Heart left ventricle (tissue), 13 donors: ENCODE data around the gene KDM2A.

Source experiments
- POLR2A ChIP-seq, 2 donors: fragments of 450-650 bp; IDR thresholded peaks; one replicate each; pipeline ENCODE4 v1.6.1; 2017; ENCODE audit warnings: antibody characterized with exemption in 2 of 2, mild to moderate bottlenecking in 2 of 2, moderate library complexity in 2 of 2
- TF ChIP-seq, protein P1 (sequence below), 12 donors: fragments of 200-600 bp; sonication (generic) in 4 of 12; IDR thresholded peaks; one replicate each; pipeline versions ENCODE4 v1.5.0 to v1.8.0; 2018 to 2022; ENCODE audit warnings: antibody characterized with exemption in 12 of 12, mild to moderate bottlenecking in 5 of 12
- donor health status: ischemic (EF 13 %, LVEDD 7.1; RV severe dilation, severe dysfunction).
- donor health status: DM: no; HTN: yes; CAD: no.
- donor health status: DM: no; HTN: no; CAD: no.
- donor health status: ischemic (EF 25% LVEDD 6.9; RV normal size, moderate dysfunction).
- donor health status: ischemic (EF 25% LVEDD 5.7; RV mildly dilated, moderate dysfunction).
- donor health status: ischemic (EF 35%, LVEDD 5.7; RV mildly dilated, moderate dysfunction).
- donor health status: nonischemic (EF 11% LVEDD 7.7; RV severe dilation, severe dysfunction).
- donor health status: DM: yes; HTN: yes; CAD: no.
- donor health status: PGD.
- donor health status: ischemic (EF 29% LVEDD 5.4; RV normal size, mild dysfunction).
- donor health status: nonischemic (EF 23%, LVEDD 6.1; RV moderate dilation, normal function).

DNA sequence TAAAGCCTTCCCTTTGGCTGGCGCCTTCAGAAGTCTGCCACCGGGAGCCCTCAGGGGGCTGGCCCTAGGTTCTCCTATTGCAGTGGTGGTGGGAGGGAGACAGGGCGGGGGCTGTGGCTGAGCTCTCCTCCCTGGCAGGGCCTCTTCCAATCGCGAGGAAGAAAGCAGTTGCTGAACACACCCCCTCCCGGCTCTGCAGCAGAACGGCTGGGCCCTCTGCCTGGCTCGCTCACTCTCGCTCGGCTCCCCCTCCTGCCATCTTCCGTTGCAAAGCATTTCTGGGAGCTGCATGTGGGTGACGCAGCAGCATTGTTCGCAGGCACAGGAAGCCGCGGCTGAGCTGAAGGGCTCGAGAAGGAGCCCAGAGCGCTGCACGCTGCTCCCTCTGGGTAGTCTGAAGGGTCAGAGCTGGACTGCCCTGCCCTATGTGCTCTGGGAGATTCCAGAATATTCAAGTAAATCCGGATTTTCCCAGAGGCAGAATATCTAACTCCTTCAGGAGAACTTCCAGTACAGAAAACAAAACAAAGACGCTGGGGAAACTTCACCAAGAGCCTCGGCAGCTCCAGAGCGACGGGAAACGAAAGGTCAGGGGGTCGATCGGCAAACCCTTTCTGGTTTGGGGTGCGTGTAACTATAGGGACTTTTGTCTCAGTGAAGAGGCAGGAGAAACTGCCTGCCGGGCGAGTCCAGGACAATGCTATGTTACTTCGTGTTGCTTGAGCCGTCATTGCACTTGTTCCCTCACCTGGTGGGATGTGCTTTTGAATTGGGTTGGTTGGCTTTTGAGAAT is 120.9 kb downstream of the KDM2A start:
- peak in 1 of 2 donors; percentile 96 for TF ChIP-seq POLR2A (IDR thresholded peaks at IDR 0.05)
- TF ChIP-seq, protein P1, sequence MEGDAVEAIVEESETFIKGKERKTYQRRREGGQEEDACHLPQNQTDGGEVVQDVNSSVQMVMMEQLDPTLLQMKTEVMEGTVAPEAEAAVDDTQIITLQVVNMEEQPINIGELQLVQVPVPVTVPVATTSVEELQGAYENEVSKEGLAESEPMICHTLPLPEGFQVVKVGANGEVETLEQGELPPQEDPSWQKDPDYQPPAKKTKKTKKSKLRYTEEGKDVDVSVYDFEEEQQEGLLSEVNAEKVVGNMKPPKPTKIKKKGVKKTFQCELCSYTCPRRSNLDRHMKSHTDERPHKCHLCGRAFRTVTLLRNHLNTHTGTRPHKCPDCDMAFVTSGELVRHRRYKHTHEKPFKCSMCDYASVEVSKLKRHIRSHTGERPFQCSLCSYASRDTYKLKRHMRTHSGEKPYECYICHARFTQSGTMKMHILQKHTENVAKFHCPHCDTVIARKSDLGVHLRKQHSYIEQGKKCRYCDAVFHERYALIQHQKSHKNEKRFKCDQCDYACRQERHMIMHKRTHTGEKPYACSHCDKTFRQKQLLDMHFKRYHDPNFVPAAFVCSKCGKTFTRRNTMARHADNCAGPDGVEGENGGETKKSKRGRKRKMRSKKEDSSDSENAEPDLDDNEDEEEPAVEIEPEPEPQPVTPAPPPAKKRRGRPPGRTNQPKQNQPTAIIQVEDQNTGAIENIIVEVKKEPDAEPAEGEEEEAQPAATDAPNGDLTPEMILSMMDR (IDR thresholded peaks at IDR 0.05), result peak in 5 of 12 donors; percentile 4 to 34 (median 22)
